Hepatocyte (in vitro differentiated cells): ENCODE results near the gene FOSL2. TPM values are rescaled to one million over a fixed set of nuclear protein-coding genes. Genes with fewer than 3 reads are reported as not detected.

ENCODE experiments used
- DNase-seq: peaks from one replicate; pipeline ENCODE4 v3.0.0-alpha.2; 2016; ENCODE audit warnings: low spot score
- H2AFZ ChIP-seq: fragments of 200-600 bp; sonication (generic); 2 replicates; pipeline ENCODE4 v1.6.0; 2016; ENCODE audit warnings: antibody characterized with exemption, mild to moderate bottlenecking
- H3K27ac ChIP-seq: fragments of 200-600 bp; sonication (generic); 2 replicates; pipeline ENCODE4 v1.5.1; 2016; ENCODE audit warnings: mild to moderate bottlenecking
- H3K27me3 ChIP-seq: fragments of 200-600 bp; sonication (generic); 2 replicates; pipeline ENCODE4 v1.6.1; 2016
- H3K36me3 ChIP-seq: fragments of 200-600 bp; sonication (generic); replicated peaks from 2 replicates; pipeline ENCODE4 v1.5.1; 2016; ENCODE audit warnings: low read depth; ENCODE audit not compliant: insufficient read depth
- H3K4me1 ChIP-seq: fragments of 200-600 bp; sonication (generic); 2 replicates; pipeline ENCODE4 v1.5.1; 2016; ENCODE audit warnings: mild to moderate bottlenecking, moderate library complexity; ENCODE audit not compliant: insufficient read depth
- H3K4me2 ChIP-seq: fragments of 200-600 bp; sonication (generic); 2 replicates; pipeline ENCODE4 v1.6.0; 2016
- H3K4me3 ChIP-seq: fragments of 200-600 bp; sonication (generic); 2 replicates; pipeline ENCODE4 v1.5.1; 2016; ENCODE audit warnings: mild to moderate bottlenecking
- H3K79me2 ChIP-seq: fragments of 200-600 bp; sonication (generic); 2 replicates; pipeline ENCODE4 v1.6.0; 2017; ENCODE audit warnings: mild to moderate bottlenecking
- H3K9me2 ChIP-seq: fragments of 200-600 bp; sonication (generic); replicated peaks from 2 replicates; pipeline ENCODE4 v1.6.0; 2017; ENCODE audit warnings: mild to moderate bottlenecking; ENCODE audit not compliant: insufficient read depth
- H3K9me3 ChIP-seq: fragments of 200-600 bp; sonication (generic); 2 replicates; pipeline ENCODE4 v1.5.1; 2016; ENCODE audit warnings: low read depth, mild to moderate bottlenecking
- H4K20me1 ChIP-seq: fragments of 200-600 bp; sonication (generic); 2 replicates; pipeline ENCODE4 v1.6.0; 2016; ENCODE audit warnings: mild to moderate bottlenecking; ENCODE audit not compliant: insufficient read depth, poor library complexity, severe bottlenecking
- EZH2 ChIP-seq: fragments of 200-600 bp; sonication (generic); IDR thresholded peaks from 2 replicates; pipeline ENCODE4 v1.6.1; 2016; ENCODE audit warnings: antibody characterized with exemption, mild to moderate bottlenecking, borderline replicate concordance
- EZH2phosphoT487 ChIP-seq: fragments of 200-600 bp; sonication (generic); IDR thresholded peaks from one replicate; pipeline ENCODE4 v1.6.1; 2018; ENCODE audit warnings: antibody characterized with exemption, mild to moderate bottlenecking, low read depth, moderate library complexity; ENCODE audit not compliant: unreplicated experiment, severe bottlenecking
- WGBS: methylation state at CpG from one replicate; pipeline ENCODE4 v1.1.6; 2016; ENCODE audit warnings: low lambda C conversion rate; ENCODE audit errors: missing lambda C conversion rate; 5-methylcytosine and 5-hydroxymethylcytosine counted together
- polyA plus RNA-seq: library from polyadenylated mRNA; unstranded; fragments of >200 nt; fragmentation: Nextera tagmentation; extraction: Ambion mirVana; gene quantifications from 2 replicates; pipeline ENCODE4 v1.2.1, GENCODE V29; 2016
- total RNA-seq: library from RNA; depleted of rRNA; stranded (reverse); fragments of >200 nt; gene quantifications from 2 replicates; pipeline ENCODE4 v1.2.3, GENCODE V29; 2014
- TF ChIP-seq, protein P1 (sequence below): fragments of 200-600 bp; sonication (generic); IDR thresholded peaks from 2 replicates; pipeline ENCODE4 v1.5.1; 2016; ENCODE audit warnings: antibody characterized with exemption, mild to moderate bottlenecking; ENCODE audit not compliant: poor library complexity

Gene FOSL2
- total and polyA plus RNA-seq, 2 experiments from 2014 or later = 91.1 to 148 TPM

DNA sequence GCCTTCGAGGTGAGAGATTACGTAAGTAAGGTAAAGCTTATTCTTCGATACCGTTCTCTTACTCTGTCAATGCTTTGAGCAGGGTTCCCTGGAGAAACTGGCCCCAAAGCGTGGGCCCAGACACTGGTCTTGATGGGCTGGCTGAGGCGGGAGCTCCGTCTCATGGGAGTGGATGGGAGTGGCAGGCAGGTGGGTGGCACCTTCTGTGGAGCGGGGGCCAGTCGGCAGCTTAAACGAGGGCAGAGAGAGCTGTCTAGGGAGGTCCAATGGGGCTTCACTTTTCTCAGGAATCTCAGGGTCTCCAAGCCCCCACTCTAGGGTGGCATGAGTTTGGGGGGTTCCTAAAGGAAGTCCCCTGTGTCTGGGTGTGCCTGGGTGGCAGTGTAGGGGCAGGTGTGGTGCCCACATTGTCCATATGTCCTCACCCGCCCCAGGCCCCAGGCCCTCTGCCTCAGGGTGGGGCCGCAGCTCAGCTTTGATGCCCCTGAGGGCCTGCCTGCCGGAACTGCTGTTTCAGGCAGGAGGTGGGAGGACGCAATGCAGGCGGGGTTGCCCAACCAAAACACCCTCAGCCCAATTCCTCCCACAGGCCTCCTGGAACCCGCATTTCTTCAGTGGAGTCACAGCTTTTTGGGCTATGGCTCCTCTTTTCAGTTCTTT, 32.5 kb upstream of the FOSL2 start:
- DNase-seq = no peak
- Histone ChIP-seq H3K4me1 (peaks cover 35% of the 10 kb centered on the region), H2AFZ (no peak overlapping the region), H3K27ac (peak overlapping the region; percentile 59), H3K36me3 (no peaks in the 10 kb centered on the region), H3K27me3 (no peaks in the 10 kb centered on the region), H3K9me3 (no peaks in the 10 kb centered on the region), H3K4me3 (no peak overlapping the region), H4K20me1 (no peaks in the 10 kb centered on the region), H3K4me2 (no peak overlapping the region), H3K79me2 (no peaks in the 10 kb centered on the region), H3K9me2 (no peaks in the 10 kb centered on the region)
- WGBS = 87% methylated on average over 16 of the region's 16 CpGs
- TF ChIP-seq, protein P1, sequence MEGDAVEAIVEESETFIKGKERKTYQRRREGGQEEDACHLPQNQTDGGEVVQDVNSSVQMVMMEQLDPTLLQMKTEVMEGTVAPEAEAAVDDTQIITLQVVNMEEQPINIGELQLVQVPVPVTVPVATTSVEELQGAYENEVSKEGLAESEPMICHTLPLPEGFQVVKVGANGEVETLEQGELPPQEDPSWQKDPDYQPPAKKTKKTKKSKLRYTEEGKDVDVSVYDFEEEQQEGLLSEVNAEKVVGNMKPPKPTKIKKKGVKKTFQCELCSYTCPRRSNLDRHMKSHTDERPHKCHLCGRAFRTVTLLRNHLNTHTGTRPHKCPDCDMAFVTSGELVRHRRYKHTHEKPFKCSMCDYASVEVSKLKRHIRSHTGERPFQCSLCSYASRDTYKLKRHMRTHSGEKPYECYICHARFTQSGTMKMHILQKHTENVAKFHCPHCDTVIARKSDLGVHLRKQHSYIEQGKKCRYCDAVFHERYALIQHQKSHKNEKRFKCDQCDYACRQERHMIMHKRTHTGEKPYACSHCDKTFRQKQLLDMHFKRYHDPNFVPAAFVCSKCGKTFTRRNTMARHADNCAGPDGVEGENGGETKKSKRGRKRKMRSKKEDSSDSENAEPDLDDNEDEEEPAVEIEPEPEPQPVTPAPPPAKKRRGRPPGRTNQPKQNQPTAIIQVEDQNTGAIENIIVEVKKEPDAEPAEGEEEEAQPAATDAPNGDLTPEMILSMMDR = no peak
- no peak for TF ChIP-seq EZH2
- TF ChIP-seq EZH2phosphoT487 = no peak

DNA sequence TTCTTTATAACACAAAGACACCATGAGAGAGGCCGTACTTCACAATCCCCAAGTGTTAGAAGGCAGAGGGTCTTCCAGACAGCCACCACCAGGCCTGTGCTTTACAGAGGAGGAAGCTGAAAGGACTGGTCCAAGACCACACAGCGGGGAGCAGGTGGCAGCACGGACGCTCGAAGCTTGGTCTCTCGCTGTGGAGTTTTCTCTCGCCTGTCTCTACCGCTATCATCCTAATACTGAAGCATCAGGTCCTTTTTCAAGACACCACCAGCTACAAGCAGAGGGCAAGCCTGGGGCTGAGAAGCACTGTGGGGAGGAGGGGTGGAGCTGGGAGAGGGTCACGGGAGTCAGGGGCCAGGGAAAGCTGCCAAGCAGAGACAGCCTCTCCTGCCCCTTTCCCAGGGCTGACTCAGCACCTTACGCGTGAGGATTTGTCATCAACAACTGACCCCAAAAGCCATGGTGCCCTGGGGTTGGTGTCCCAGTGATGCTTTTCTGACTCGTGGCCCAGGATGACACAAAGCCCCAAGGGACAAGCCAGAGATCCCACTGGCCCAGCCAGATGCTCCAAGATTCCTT, 31.9 kb upstream of the FOSL2 start:
- Histone ChIP-seq H3K9me3 (no peaks in the 10 kb centered on the region), H4K20me1 (no peaks in the 10 kb centered on the region), H3K79me2 (no peaks in the 10 kb centered on the region), H2AFZ (no peak overlapping the region), H3K27me3 (no peaks in the 10 kb centered on the region), H3K4me2 (no peak overlapping the region), H3K9me2 (no peaks in the 10 kb centered on the region), H3K36me3 (no peaks in the 10 kb centered on the region), H3K27ac (no peak overlapping the region), H3K4me1 (peaks cover 36% of the 10 kb centered on the region), H3K4me3 (no peak overlapping the region)
- TF ChIP-seq EZH2 (no peak), EZH2phosphoT487 (no peak)
- TF ChIP-seq, protein P1 = no peak
- DNase-seq = peak; percentile 49
- 85% methylated on average over 12 of the region's 12 CpGs for WGBS

DNA sequence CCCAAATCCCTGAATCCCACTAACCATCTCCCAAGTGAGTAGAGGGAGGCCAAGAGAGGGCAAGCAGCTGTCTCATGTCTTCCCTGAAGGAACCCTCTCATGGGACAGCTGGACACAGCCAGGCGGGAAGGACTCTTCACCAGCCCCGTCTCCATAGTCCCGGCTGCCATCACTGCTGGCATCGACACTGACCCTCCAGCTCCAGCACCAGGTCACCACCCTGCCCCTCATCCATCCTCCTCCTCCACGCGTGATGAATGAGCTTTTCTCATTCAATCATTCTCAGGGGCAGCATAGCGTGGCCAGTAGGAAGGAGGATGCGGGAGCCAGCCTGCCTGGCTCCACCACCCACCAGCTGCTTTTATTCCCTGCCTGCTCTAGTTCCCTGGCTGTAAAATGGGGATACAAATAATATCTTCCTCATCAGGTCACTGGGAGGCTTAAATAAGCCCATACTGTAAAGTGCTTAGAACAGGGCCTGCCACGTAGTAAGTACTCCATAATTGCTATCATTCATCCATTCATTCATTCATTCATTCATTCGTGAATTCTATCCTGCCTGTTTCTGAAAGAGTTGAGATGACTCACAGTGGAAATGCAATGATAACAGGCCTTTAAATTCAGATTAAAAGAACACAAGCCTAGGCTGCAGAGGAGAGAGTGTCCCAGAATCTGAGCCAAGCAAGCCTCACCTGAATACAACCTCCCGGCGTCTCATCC, 30.5 kb upstream of the FOSL2 start:
- Histone ChIP-seq H3K4me2 (no peak overlapping the region), H4K20me1 (no peaks in the 10 kb centered on the region), H3K36me3 (no peaks in the 10 kb centered on the region), H3K27ac (no peak overlapping the region), H3K79me2 (no peaks in the 10 kb centered on the region), H3K9me2 (no peaks in the 10 kb centered on the region), H3K27me3 (no peaks in the 10 kb centered on the region), H3K4me1 (peaks cover 39% of the 10 kb centered on the region), H3K9me3 (no peaks in the 10 kb centered on the region), H3K4me3 (no peak overlapping the region), H2AFZ (no peak overlapping the region)
- no peak for TF ChIP-seq EZH2
- TF ChIP-seq EZH2phosphoT487 = no peak
- TF ChIP-seq, protein P1 = no peak
- WGBS = 84% methylated on average over 12 of the region's 12 CpGs
- DNase-seq = no peak
